Cerebellar cortex (tissue), 1 donor: ENCODE measurements around the gene ETDC.
"Not testable (repeated sequence)": the region's sequence is repeated elsewhere in the genome, so short reads cannot be mapped to it uniquely, and the experiment has no call there.

ENCODE experiments used
- DNase-seq: peaks from one replicate; pipeline ENCODE4 v3.0.0-alpha.2; 2015; ENCODE audit warnings: low spot score

ETDC gene

GRCh38 chrX:135309430-135309923 is at the start of gene ETDC:
Gene ETDC (plus strand): TSS chrX:135309480. CDS start chrX:135309480, 0 bp downstream.
- DNase-seq, result no peak

GRCh38 chrX:135260976-135261375 is 48.3 kb upstream of the ETDC start:
- not testable (repeated sequence) for DNase-seq

DNA sequence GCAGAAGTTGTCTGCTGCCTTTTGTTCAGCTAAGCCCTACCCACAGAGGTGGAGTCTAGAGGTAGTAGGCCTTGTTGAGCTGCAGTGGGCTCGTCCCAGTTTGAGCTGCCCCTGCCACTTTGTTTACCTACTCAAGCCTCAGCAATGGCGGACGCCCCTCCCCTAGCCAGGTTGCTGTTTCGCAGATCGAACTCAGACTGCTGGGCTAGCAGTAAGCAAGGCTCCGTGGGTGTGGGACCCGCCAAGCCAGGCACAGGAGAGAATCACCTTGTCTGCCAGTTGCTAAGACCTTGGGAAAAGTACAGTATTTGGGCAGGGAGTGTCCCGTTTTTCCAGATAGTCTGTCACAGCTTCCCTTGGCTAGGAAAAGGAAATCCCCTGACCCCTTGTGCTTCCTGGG is 45.9 kb upstream of the ETDC start:
- not testable (repeated sequence) for DNase-seq

GRCh38 chrX:135264206-135264605 is 45.1 kb upstream of the ETDC start:
- no peak for DNase-seq

DNA sequence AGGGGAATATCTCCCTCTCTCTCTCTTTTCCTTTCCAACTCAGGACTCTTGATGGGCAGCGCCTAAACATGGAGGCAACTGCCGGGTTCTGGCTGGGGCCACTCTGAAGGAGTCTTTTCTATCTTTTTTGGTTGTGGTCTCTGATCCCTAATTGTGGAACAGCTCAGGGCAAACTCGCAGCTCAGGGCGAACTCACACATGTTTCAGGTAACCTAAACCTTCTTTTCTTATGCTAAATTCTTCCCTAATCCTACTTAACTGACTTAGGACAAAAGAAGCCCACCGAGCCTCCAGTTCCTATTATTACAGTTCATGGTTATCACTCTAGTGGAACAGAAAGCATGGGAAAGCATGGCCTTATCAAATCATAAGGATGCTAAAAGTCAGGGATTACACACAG is 36.1 kb upstream of the ETDC start:
- DNase-seq, result no peak

- DNase-seq, result no peak
These were observed 33.3 kb upstream of the ETDC start for GRCh38 chrX:135275973-135276372.

DNA sequence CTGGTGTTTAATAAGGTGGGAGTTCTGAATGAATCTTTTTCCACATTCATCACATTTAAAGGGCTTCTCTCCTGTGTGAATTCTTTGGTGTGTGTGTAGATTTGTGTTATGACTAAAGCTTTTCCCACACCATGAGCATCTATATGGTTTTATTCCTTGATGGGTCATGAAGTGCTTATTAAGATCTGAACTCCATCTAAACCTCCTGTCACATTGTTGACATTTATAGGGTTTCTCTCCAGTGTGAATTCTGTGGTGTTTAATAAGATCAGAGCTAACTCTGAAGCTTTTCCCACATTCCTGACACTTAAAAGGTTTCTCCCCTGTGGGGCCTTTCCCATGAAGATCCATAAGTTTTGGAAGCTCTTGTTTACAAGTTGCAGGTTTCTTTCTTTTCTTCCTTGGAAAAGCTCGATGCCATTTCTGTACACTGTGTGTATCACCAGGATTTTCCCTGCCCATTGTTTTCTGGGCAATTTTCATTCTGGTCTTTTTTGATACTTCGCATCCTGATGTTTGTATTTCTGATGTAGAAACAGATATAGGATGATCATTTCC is 21.9 kb upstream of the ETDC start:
- no peak for DNase-seq

DNA sequence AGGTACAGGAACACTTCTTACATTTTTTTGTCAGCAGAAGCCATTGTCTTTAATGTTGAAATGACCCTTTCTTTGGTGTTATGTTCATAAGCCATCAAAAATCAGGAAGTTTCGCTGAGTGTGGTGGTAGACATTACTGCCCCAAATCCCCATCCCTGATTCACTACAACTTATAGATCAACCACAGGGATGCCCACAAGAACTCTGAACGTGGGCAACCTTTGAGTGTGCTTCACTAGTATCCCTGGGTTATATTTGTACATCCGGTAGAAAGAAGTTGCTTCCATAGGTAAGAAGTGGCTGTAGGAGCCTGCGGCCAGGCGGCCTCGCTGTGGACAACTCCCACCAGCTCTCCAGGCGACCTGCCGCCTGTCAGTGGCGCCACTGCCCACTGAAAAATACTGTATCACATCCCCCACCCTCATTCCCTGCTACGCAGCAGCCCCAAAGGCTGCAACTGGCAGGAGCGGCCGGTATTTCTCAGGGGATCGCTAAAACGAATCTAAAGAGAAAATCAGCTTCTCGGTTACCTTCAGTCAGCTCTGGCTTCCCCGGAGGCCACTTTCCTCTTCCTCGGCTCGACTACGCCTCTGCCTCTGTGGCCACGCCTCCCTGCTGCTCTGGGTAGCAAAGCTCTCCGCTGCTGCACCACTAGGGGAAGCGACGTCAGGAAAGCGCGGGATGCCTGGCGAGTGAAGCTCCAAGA is 13.9 kb upstream of the ETDC start:
- peak; percentile 49 for DNase-seq

GRCh38 chrX:135295944-135296305 is 13.4 kb upstream of the ETDC start:
- no peak for DNase-seq

GRCh38 chrX:135302269-135302873 is 6.9 kb upstream of the ETDC start:
- DNase-seq, result no peak

GRCh38 chrX:135304741-135305140 is 4.5 kb upstream of the ETDC start:
- no peak for DNase-seq

DNA sequence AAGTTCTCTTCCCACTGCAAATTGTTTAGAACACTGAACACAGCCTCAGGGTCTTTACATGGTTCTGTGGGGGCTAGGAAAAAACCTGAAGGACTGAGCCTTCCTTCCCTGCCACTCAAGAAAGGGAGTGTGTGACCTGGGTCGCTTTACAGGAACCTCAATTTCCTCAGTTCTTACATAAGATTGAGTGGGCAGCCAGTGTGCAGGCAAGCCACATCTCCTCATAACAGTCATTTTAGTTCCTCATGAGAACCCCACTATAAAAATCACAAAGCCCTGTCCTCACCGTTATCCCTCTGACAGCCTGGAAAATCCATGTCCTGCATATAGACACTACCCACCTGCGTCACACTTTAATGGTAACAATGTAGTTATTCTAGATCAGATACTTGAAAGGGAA is 2.1 kb upstream of the ETDC start:
- no peak for DNase-seq

GRCh38 chrX:135308345-135308855 is 880 bp upstream of the ETDC start:
- no peak for DNase-seq

DNA sequence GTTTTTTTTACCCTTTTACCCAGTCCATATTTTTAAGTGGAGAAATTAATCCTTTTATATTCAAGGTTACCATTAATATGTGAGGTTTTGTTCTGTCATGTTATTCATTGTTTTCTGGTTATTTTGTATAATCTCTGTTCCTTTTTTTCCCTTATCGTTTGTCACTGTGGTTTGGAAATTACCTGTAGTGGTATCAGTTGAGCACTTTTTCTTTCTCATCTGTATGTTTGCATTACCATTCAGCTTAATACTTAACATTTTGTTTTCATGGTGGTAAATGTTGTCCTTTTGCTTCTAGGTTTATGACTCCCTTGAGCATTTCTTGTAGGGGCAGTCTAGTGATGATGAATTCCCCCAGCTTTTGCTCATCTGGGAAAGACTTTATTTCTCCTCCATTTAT is 6.6 kb downstream of the ETDC start:
- no peak for DNase-seq

- DNase-seq, result no peak
These were observed 15.2 kb downstream of the ETDC start for GRCh38 chrX:135324463-135324862.

GRCh38 chrX:135325036-135325818 is 15.9 kb downstream of the ETDC start:
- not testable (repeated sequence) for DNase-seq

DNA sequence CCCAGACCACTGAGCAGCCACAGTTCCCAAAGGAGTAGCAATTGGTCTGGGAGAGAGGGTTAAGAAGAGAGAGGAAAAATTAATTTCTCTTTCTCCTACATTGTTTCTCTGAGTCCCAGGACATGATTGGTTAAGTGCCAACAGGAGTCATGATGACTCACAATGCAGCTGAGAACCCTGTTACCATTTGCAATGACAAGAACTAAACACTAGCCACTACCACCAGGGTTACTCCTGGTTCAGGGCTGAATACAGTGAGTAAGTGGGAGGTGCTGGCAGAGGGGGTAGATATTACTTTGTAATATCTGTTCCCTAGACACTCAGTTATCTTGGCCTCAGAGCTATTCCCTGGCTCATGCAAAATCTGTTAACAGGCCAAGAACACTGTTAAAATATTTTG is 18.0 kb downstream of the ETDC start:
- DNase-seq, result no peak

DNA sequence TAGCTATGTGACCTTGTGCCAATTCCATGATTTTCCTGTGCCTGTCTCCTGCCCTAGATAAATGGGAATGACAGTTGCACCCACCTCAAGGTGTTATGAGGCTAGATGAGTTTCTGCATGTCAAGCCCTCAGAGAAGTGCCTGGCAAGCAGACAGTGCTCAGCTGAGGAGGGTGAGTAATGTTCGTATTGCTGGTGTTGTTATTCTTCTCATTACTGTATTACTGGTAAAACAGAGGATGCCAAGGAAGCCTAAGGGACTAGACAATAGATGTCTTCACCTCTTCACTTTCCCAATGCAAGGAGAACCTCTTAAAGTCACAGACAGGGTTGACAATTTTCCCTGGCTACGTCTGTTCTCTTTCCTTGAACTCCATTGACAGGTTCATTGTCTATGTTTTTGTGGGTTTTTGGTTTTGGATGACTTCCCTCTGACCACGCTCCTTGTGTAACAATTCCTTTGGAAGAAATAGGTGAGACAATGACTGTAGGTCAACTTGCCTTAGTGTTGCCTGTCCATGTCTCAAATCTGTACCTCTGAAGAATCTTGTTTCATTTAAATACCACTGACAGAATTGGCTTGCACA is 19.2 kb downstream of the ETDC start:
- DNase-seq, result no peak

DNA sequence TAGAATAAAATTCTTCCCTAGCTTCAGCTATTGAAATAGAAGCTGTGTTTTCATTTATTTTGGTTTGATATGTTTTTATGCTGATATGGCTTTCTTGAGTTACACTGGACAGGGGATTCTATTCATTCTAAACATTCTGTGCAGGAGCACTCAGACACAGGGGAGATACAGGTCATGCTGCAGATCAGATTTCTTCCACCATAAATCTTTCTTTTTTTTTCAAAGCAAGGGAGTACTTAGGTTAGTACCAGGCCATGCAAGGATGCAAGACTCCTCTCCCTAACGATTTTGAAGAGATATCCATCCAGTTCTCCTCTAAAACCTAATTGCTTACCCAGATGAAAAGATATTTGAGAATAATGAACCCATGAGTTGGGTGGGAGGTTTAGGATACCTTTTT is 21.4 kb downstream of the ETDC start:
- no peak for DNase-seq

GRCh38 chrX:135331525-135331924 is 22.2 kb downstream of the ETDC start:
- no peak for DNase-seq

- DNase-seq, result no peak
These were observed 31.6 kb downstream of the ETDC start for GRCh38 chrX:135340831-135341230.

- no peak for DNase-seq
These were observed 35.9 kb downstream of the ETDC start for GRCh38 chrX:135345107-135345589.
